ENCODE data around the gene DENND5B. TPM values are rescaled to one million over a fixed set of nuclear protein-coding genes. Genes with fewer than 3 reads are reported as not detected.
"Not testable (repeated sequence)": the region's sequence is repeated elsewhere in the genome, so short reads cannot be mapped to it uniquely, and the experiment has no call there.

The DENND5B gene
- total RNA-seq, 4 donors from 2014 or later, result 1.6 to 9.7 (median 5.8) TPM

DNA sequence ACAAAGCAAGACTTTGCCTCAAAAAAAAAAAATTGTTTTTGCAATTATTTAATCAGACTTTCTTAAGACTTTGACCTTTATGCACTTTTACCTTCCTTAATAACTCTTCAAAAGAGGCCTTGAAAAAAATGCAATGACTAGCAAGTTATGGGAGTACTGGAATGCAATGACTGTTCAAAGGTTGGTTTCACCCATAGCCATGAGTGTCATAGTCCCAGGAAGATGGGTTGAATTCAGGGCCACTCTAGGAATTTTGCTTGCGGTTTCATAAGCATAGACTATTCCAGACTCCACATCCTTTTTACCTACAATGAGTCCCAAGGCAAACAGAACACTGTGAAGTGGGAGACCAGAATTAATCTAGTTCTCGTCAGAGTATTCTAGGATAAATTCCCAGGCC is 29.4 kb upstream of the DENND5B start:
- Histone ChIP-seq H3K27ac (no peak overlapping the region), H3K4me3 (no peak overlapping the region), H3K9me3 (no peaks in the 10 kb centered on the region), H3K4me1 (no peaks in the 10 kb centered on the region), H3K27me3 (no peaks in the 10 kb centered on the region), H3K36me3 (no peaks in the 10 kb centered on the region)
- WGBS, result 96% methylated on average over 2 of the region's 2 CpGs
- TF ChIP-seq POLR2A (IDR thresholded peaks at IDR 0.05) (no peak), POLR2AphosphoS5 (IDR thresholded peaks at IDR 0.05) (no peak), EP300 (IDR thresholded peaks at IDR 0.05) (no peak)
- TF ChIP-seq, protein P1, sequence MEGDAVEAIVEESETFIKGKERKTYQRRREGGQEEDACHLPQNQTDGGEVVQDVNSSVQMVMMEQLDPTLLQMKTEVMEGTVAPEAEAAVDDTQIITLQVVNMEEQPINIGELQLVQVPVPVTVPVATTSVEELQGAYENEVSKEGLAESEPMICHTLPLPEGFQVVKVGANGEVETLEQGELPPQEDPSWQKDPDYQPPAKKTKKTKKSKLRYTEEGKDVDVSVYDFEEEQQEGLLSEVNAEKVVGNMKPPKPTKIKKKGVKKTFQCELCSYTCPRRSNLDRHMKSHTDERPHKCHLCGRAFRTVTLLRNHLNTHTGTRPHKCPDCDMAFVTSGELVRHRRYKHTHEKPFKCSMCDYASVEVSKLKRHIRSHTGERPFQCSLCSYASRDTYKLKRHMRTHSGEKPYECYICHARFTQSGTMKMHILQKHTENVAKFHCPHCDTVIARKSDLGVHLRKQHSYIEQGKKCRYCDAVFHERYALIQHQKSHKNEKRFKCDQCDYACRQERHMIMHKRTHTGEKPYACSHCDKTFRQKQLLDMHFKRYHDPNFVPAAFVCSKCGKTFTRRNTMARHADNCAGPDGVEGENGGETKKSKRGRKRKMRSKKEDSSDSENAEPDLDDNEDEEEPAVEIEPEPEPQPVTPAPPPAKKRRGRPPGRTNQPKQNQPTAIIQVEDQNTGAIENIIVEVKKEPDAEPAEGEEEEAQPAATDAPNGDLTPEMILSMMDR (IDR thresholded peaks at IDR 0.05), result no peak
- DNase-seq (ENCODE audit: low spot score in 2 of 2), result no peak

DNA sequence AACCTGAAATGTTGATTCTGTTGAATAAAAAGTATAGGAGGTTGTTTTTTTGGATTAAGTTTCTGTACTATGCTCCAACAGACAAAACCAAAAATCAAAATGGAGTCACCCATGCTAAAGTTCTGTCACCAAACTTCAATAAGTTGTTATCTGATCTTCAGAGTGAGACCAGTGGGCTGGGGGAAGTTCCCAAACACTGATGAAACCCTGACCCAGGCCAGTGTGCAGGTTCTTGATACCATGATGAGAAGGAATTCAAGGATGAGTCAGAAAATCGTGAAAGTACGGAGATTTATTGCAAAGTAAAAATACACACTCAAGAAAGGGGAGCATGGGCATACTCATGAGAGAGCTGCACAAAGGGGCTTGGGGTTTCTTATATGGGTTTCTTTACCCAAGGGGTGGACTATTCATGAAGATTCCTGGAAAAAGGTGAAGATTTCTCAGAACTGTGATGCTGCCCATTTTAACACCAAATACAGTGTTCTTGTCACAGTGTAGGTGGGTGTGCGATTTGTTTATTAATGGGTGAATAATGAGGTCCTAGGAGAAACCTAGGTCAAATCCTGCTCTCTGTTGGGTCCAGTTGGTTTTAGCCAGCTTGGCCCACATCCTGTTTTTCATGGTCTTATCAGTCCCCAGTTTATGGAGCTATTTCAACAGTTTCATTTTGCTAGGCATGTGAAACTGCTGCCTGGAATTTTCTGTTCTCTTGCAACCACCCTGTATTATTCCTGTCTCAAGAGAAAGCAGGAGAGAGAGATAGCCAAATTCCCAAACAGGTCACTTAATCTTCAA is 27.5 kb upstream of the DENND5B start:
- Histone ChIP-seq H3K36me3 (no peaks in the 10 kb centered on the region), H3K4me3 (no peak overlapping the region), H3K9me3 (no peaks in the 10 kb centered on the region), H3K27me3 (no peaks in the 10 kb centered on the region), H3K27ac (no peak overlapping the region), H3K4me1 (no peaks in the 10 kb centered on the region)
- 72% methylated on average over 3 of the region's 3 CpGs for WGBS
- DNase-seq (ENCODE audit: low spot score in 2 of 2), result no peak
- TF ChIP-seq, protein P1 (IDR thresholded peaks at IDR 0.05), result no peak
- no peak for TF ChIP-seq POLR2A (IDR thresholded peaks at IDR 0.05)
- no peak for TF ChIP-seq POLR2AphosphoS5 (IDR thresholded peaks at IDR 0.05)
- TF ChIP-seq EP300 (IDR thresholded peaks at IDR 0.05), result no peak

DNA sequence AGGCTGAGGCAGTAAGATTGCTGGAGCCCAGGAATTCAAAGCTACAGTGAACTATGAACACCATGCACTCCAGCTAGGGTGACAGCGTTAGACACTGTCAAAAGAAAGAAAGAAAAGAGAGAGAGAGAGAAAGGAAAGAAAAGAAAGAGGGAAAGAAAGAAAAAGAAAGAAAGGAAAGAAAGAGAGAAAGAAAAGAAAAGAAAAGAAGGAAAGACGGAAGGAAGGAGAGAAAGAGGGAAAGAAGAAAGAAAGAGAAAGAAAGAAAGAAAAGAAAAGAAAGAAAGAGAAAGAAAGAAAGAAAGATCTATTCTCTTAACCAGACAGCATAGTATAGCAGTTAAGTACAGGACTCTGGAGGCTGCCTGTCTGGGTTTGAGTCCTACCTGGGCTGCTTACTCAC is 21.9 kb upstream of the DENND5B start:
- WGBS, result 81% methylated on average over 2 of the region's 2 CpGs
- DNase-seq (ENCODE audit: low spot score in 2 of 2), result no peak
- Histone ChIP-seq H3K27me3 (no peaks in the 10 kb centered on the region), H3K9me3 (peaks cover 8% of the 10 kb centered on the region), H3K36me3 (no peaks in the 10 kb centered on the region), H3K27ac (no peak overlapping the region), H3K4me1 (no peaks in the 10 kb centered on the region), H3K4me3 (no peak overlapping the region)
- TF ChIP-seq EP300 (IDR thresholded peaks at IDR 0.05) (no peak), POLR2AphosphoS5 (IDR thresholded peaks at IDR 0.05) (no peak), POLR2A (IDR thresholded peaks at IDR 0.05) (no peak)
- TF ChIP-seq, protein P1 (IDR thresholded peaks at IDR 0.05), result no peak

DNA sequence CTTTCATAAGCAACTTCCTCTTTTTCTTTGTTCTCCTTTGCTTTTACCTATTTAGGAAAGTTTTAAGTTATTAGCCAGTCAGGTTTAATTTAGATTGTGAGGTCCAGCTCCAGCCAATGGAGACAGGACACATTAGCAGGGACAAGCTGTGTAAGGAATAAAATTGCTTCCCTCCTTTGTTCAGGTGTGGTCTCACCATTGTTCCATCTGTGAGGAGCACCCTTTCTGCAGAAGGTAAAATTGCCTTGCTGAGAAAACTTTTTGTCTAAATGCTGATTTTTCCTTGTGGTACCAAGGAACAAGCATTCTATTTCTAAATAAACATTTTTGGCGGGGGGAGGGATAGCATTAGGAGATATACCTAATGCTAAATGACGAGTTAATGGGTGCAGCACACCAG is 17.4 kb upstream of the DENND5B start:
- H3K9me3 ChIP-seq; H3K36me3 ChIP-seq; H3K4me3 ChIP-seq; DNase-seq (ENCODE audit: low spot score in 2 of 2); H3K4me1 ChIP-seq; H3K27me3 ChIP-seq; H3K27ac ChIP-seq: not testable (repeated sequence)
- WGBS, result 92% methylated on average over 2 of the region's 2 CpGs

DNA sequence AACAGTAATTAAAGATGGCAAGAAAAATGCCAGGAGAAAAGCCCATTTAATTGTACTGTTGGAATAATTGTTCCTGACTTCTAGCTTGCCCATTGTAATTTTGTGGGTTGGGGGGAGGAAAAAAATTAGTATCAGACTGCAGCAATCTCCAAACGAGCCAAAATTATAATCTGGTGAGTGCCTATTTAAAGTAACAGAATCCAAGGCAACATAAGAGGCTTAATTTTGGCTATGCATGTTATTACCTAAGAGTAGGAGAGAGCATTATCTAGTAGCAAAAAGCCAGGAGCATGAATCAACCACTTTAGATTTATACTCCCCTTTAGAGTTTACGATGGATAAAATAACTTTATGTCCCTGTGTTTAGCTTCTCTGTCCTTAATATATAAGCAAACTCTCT is 14.6 kb upstream of the DENND5B start:
- 59% methylated on average over 2 of the region's 2 CpGs for WGBS
- Histone ChIP-seq H3K4me3 (no peak overlapping the region), H3K27ac (no peak overlapping the region), H3K27me3 (no peaks in the 10 kb centered on the region), H3K4me1 (no peaks in the 10 kb centered on the region), H3K9me3 (peaks cover 8% of the 10 kb centered on the region), H3K36me3 (no peaks in the 10 kb centered on the region)
- no peak for DNase-seq (ENCODE audit: low spot score in 2 of 2)
- TF ChIP-seq, protein P1 (IDR thresholded peaks at IDR 0.05), result no peak
- TF ChIP-seq POLR2AphosphoS5 (IDR thresholded peaks at IDR 0.05) (no peak), POLR2A (IDR thresholded peaks at IDR 0.05) (no peak), EP300 (IDR thresholded peaks at IDR 0.05) (no peak)

Data from suprapubic skin (tissue), 4 donors.